Testis (tissue), 3 donors: Measurements from ENCODE around the gene THUMPD2. TPM values are rescaled to one million over a fixed set of nuclear protein-coding genes. Genes with fewer than 3 reads are reported as not detected.

Experiments used
- DNase-seq: peaks from one replicate; pipeline ENCODE4 v3.0.0-alpha.2; 2019
- H3K27ac ChIP-seq, 2 donors: fragments of 200-600 bp; sonication (generic); one replicate each; pipeline ENCODE4 v1.5.1; 2019
- H3K27me3 ChIP-seq: fragments of 200-600 bp; sonication (generic); one replicate; pipeline ENCODE4 v1.5.1; 2019
- H3K36me3 ChIP-seq: fragments of 200-600 bp; sonication (generic); one replicate; pipeline ENCODE4 v1.5.1; 2017; ENCODE audit warnings: low read depth; ENCODE audit errors: missing control alignments
- H3K4me1 ChIP-seq: fragments of 200-600 bp; sonication (generic); one replicate; pipeline ENCODE4 v1.5.1; 2019
- H3K4me3 ChIP-seq, 2 donors: fragments of 200-600 bp; sonication (generic); one replicate each; pipeline ENCODE4 v1.5.1; 2017 to 2019
- H3K9me3 ChIP-seq: fragments of 200-600 bp; sonication (generic); one replicate; pipeline ENCODE4 v1.5.1; 2017
- POLR2A ChIP-seq: fragments of 450-650 bp; IDR thresholded peaks from one replicate; pipeline ENCODE4 v1.6.1; 2017; ENCODE audit warnings: antibody characterized with exemption, mild to moderate bottlenecking, moderate library complexity
- WGBS, 2 donors: methylation state at CpG; one replicate each; pipeline ENCODE4 v1.1.5; 2018; 5-methylcytosine and 5-hydroxymethylcytosine counted together
- intact Hi-C: fragments of 100-400 bp; cut with DNase I; formaldehyde crosslinking; loops from one replicate; pipeline ENCODE4 v1.15.1; 2023; ENCODE audit warnings: low total_unique reads
- polyA plus RNA-seq: library from polyadenylated mRNA; stranded (reverse); fragments of 350-450 nt; fragmentation: Illumina TruSeq; extraction: RNeasy Lipid Tissue Mini Kit (QIAGEN cat#74804); gene quantifications from one replicate; pipeline ENCODE4 v1.2.3, GENCODE V29; 2014; ENCODE audit warnings: low read depth, low replicate concordance; ENCODE audit not compliant: insufficient read depth
- total RNA-seq, 2 donors: library from RNA; depleted of rRNA; stranded (reverse); fragments of >200 nt; gene quantifications; one replicate each; pipeline ENCODE4 v1.2.3, GENCODE V29; 2016
- TF ChIP-seq, protein P1 (sequence below), 3 experiments: fragments of 450-650 bp in 2 of 3; fragments of 200-600 bp in 1 of 3; sonication (generic) in 1 of 3; IDR thresholded peaks; one replicate each; pipeline ENCODE4 v1.5.1; 2016 to 2019; ENCODE audit warnings: antibody characterized with exemption in 3 of 3, mild to moderate bottlenecking in 2 of 3, moderate library complexity in 1 of 3

Gene THUMPD2
- total and polyA plus RNA-seq, 3 donors from 2014 or later, result 3.8 to 16.6 (median 15.4) TPM

DNA sequence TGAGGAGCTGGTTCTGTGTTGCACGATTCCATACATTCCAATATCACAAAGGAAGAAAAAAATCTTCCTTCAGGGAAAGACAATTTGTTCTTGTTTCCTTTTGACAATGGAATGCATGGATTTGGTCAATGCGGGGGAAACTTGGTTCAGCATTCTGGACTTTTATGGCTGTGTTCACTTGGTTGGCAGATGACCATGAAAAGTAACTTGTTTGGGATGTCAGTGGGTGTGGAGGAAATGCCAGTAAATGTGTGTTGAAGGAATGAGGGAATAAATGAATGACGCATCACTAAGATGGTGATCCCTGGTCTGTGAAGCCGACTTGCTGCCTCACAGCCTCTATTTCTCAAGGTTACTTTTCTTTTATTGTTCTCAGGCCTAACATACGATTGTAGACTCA is 53.7 kb downstream of the THUMPD2 start:
- Histone ChIP-seq H3K9me3 (no peaks in the 10 kb centered on the region), H3K27ac (no peak overlapping the region)
- 85% methylated on average over 5 of the region's 5 CpGs for WGBS, 2 donors

DNA sequence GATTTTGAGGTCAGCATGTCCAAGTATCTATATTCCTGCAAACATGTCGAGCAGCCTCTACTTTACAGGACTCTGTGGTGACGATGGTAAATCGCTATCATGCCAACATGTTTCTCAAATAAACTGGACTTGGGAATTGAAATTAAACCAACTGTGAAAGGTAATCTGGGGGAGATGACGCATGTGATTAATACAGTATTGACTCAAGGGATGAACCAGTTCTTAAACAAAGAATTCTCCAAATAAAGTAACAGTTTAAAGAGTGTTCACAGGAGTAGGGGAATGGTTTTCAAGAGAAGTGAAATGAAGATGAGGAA is 54.3 kb downstream of the THUMPD2 start:
- Histone ChIP-seq H3K36me3 (no peaks in the 10 kb centered on the region), H3K4me3 (no peak overlapping the region), H3K4me1 (no peaks in the 10 kb centered on the region), H3K27ac (no peak overlapping the region), H3K27me3 (no peaks in the 10 kb centered on the region), H3K9me3 (no peaks in the 10 kb centered on the region)
- no peak for TF ChIP-seq POLR2A
- TF ChIP-seq, protein P1, sequence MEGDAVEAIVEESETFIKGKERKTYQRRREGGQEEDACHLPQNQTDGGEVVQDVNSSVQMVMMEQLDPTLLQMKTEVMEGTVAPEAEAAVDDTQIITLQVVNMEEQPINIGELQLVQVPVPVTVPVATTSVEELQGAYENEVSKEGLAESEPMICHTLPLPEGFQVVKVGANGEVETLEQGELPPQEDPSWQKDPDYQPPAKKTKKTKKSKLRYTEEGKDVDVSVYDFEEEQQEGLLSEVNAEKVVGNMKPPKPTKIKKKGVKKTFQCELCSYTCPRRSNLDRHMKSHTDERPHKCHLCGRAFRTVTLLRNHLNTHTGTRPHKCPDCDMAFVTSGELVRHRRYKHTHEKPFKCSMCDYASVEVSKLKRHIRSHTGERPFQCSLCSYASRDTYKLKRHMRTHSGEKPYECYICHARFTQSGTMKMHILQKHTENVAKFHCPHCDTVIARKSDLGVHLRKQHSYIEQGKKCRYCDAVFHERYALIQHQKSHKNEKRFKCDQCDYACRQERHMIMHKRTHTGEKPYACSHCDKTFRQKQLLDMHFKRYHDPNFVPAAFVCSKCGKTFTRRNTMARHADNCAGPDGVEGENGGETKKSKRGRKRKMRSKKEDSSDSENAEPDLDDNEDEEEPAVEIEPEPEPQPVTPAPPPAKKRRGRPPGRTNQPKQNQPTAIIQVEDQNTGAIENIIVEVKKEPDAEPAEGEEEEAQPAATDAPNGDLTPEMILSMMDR (IDR thresholded peaks at IDR 0.05), result no peak
- DNase-seq, result no peak
- intact Hi-C loops, result no loop called here
- WGBS, 2 donors, result 92 to 96% methylated on average over 4 of the region's 4 CpGs

More for the DNA sequence above, 53.7 kb downstream of the THUMPD2 start:
- no peak for TF ChIP-seq POLR2A
- TF ChIP-seq, protein P1 (IDR thresholded peaks at IDR 0.05), result no peak
- Histone ChIP-seq H3K4me1 (no peaks in the 10 kb centered on the region), H3K4me3 (no peak overlapping the region), H3K36me3 (no peaks in the 10 kb centered on the region), H3K27me3 (no peaks in the 10 kb centered on the region)
- intact Hi-C loops, result no loop called here
- no peak for DNase-seq

DNA sequence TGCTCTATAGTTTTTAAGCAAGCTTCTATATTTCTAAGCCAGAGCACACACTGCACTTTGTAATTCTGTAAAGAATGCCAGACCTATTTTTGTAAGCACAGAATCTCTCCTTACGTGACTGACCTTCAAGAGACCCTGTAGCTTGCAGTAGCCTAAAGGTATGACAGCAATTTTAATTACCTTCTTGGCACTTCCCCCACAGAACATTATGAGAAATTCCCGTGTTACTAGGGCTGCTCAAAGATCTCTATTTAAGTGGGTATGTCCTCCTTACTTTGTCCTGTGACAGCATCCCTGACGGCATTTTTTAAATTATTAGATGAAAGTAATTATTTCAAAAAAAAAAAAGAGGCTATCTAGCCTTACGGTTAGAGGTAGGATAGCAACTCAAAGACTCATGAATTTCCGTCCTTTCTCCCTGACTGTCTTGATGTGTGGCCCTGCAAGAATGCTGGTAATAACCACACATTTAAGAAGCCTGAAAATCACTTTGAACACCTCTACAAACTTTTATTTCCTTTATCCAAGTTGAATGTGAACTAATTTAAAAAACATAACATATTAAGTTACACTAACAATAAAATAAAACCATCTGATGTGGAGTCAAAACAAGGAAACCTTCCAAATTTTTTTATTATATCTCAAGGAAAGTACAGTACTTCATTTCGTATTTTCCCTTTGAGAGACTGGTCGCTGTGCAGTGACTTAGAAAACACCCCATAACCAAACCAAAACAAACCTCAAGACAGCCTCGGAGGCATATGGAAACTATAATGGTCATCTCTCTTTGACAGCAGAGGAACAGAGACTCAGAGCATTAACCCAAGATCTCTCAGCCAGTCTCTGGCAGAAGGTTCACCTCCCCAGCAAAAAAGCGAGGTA is 54.9 kb downstream of the THUMPD2 start:
- 65 to 69% methylated on average over 9 of the region's 9 CpGs for WGBS, 2 donors
- intact Hi-C loops, result no loop called here
- no peak for DNase-seq

DNA sequence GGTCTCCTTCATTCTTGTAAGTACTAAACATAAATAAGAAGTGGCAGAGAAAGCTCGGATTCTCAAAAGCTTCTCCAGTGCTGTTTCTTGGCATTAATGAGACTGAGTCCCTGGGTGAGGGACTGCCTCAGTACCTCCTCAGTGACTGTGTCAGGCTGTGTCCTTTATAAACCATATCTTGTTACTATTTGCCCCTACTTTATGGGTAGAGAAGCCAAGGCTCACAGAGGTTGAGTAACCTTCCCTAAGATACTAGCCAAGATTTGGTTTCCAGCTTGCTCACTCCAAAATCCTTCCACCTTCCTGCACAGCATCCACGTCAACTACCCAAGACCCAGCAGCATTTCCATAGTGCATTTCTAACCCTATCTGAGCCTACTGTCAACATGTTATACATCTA is 55.6 kb downstream of the THUMPD2 start:
- H3K4me1 ChIP-seq, result no peaks in the 10 kb centered on the region
- DNase-seq, result no peak
- TF ChIP-seq POLR2A, result no peak
- TF ChIP-seq, protein P1 (IDR thresholded peaks at IDR 0.05), result no peak
- H3K9me3 ChIP-seq, result no peaks in the 10 kb centered on the region
- WGBS, 2 donors, result 71 to 76% methylated on average over 2 of the region's 2 CpGs
- H3K27ac ChIP-seq, result no peak overlapping the region
- no peak overlapping the region for H3K4me3 ChIP-seq
- H3K27me3 ChIP-seq, result no peaks in the 10 kb centered on the region
- intact Hi-C loops, result no loop called here
- H3K36me3 ChIP-seq, result no peaks in the 10 kb centered on the region

More for the DNA sequence above, 54.9 kb downstream of the THUMPD2 start:
- Histone ChIP-seq H3K4me1 (no peaks in the 10 kb centered on the region), H3K4me3 (no peak overlapping the region), H3K27ac (no peak overlapping the region), H3K27me3 (no peaks in the 10 kb centered on the region), H3K9me3 (no peaks in the 10 kb centered on the region), H3K36me3 (no peaks in the 10 kb centered on the region)
- TF ChIP-seq POLR2A, result no peak
- TF ChIP-seq, protein P1 (IDR thresholded peaks at IDR 0.05), result no peak

DNA sequence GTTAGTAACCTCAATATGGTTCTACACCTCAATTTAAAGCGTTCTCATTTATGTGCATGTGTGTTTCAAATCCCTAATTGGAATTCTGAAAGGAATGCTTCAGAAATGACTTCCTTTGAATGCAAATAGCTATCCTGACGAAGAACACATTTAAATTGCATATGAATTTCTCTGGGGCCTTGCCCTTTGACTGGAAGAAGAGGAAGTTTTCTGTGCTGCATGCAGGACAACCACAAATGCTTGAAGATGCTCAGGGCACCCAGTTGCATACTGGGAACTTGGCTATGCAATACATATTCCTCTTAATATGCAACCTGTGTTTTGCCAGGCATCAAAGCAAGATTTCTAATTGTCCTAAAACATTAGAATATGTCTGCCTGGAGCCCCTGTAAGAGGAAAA is 58.1 kb downstream of the THUMPD2 start:
- H3K9me3 ChIP-seq, result no peaks in the 10 kb centered on the region
- H3K36me3 ChIP-seq, result no peaks in the 10 kb centered on the region
- intact Hi-C loops, result no loop called here
- DNase-seq, result no peak
- H3K27me3 ChIP-seq, result no peaks in the 10 kb centered on the region
- no peak overlapping the region for H3K27ac ChIP-seq
- H3K4me1 ChIP-seq, result no peaks in the 10 kb centered on the region
- H3K4me3 ChIP-seq, result no peak overlapping the region
- 85 to 93% methylated on average over 2 of the region's 2 CpGs for WGBS, 2 donors
- TF ChIP-seq, protein P1 (IDR thresholded peaks at IDR 0.05), result no peak
- TF ChIP-seq POLR2A, result no peak
